Endothelial cell of umbilical vein (primary cell): ENCODE results near the gene UBD. TPM values are rescaled to one million over a fixed set of nuclear protein-coding genes. Genes with fewer than 3 reads are reported as not detected.

Source experiments
- BruUV-seq: library from RNA; stranded (reverse); fragments of 400-500 nt; replicated peaks from 2 replicates; lab custom pipeline; 2021; lab: Mats Ljungman, UMichigan
- CTCF ChIA-PET: fragments of 300-600, 350-600 bp; sonication (Branson Sonifier 250); formaldehyde crosslinking; loops from one replicate; lab custom pipeline; 2021; ENCODE audit warnings: antibody characterized with exemption, inconsistent platforms; lab: Charles Lee
- POLR2A ChIA-PET: fragments of 300-600, 350-600 bp; sonication (Branson Sonifier 250); formaldehyde crosslinking; loops from one replicate; lab custom pipeline; 2021; ENCODE audit warnings: antibody characterized with exemption, inconsistent platforms; lab: Charles Lee
- DNase-seq: peaks from one replicate; pipeline ENCODE4 v3.0.0-alpha.2; 2011; ENCODE audit warnings: low read depth, low spot score
- FAIRE-seq: peaks from 2 replicates; lab custom pipeline; 2011; peaks lifted over from hg19 to GRCh38; lab: Jason Lieb, UNC
- H2AFZ ChIP-seq: 2 replicates; pipeline ENCODE4 v1.6.0; 2012; ENCODE audit warnings: low read depth, low read length, control low read depth, inconsistent platforms
- H3K27ac ChIP-seq: 2 replicates; pipeline ENCODE4 v1.5.1; 2011; ENCODE audit warnings: low read depth, mild to moderate bottlenecking, control low read depth, low read length, moderate library complexity; ENCODE audit not compliant: insufficient read depth
- H3K27me3 ChIP-seq, 2 experiments: 2 replicates each; pipeline versions ENCODE4 v1.6.0 to v1.6.1; 2011; ENCODE audit warnings: low read length in 2 of 2, mixed read lengths in 1 of 2; ENCODE audit not compliant: control insufficient read depth in 2 of 2, insufficient read depth in 2 of 2
- H3K36me3 ChIP-seq, 2 experiments: 2 replicates in 1 of 2; 3 replicates in 1 of 2; pipeline ENCODE4 v1.5.1; 2011; ENCODE audit warnings: low read length in 2 of 2, mild to moderate bottlenecking in 1 of 2, moderate library complexity in 1 of 2; ENCODE audit not compliant: control insufficient read depth in 2 of 2, insufficient read depth in 2 of 2; ENCODE audit errors: extremely low read depth in 1 of 2
- H3K4me1 ChIP-seq: 3 replicates; pipeline ENCODE4 v1.5.1; 2011; ENCODE audit warnings: mild to moderate bottlenecking, low read length; ENCODE audit not compliant: control insufficient read depth, insufficient read depth; ENCODE audit errors: extremely low read depth
- H3K4me2 ChIP-seq: 2 replicates; pipeline ENCODE4 v1.6.1; 2011; ENCODE audit warnings: low read length, control low read depth, mixed read lengths; ENCODE audit not compliant: insufficient read depth
- H3K4me3 ChIP-seq, 3 experiments: fragments of 200-600 bp in 1 of 3; sonication (generic), shearing (Covaris generic) in 1 of 3; replicated peaks in 1 of 3; 2 replicates each; pipeline ENCODE4 v1.5.1; 2011 to 2016; ENCODE audit warnings: control low read depth in 3 of 3, low read length in 3 of 3, mild to moderate bottlenecking in 2 of 3, inconsistent platforms in 1 of 3, low read depth in 1 of 3, moderate library complexity in 1 of 3; ENCODE audit not compliant: insufficient read depth in 1 of 3
- H3K79me2 ChIP-seq: 2 replicates; pipeline ENCODE4 v1.6.0; 2012; ENCODE audit warnings: low read length, inconsistent platforms; ENCODE audit not compliant: control insufficient read depth, insufficient read depth
- H3K9ac ChIP-seq: replicated peaks from 2 replicates; pipeline ENCODE3; 2011; ENCODE audit warnings: low read length, control low read depth; ENCODE audit not compliant: insufficient read depth; ENCODE audit errors: extremely low read depth
- H3K9me1 ChIP-seq: replicated peaks from 3 replicates; pipeline ENCODE4 v1.6.0; 2011; ENCODE audit warnings: mild to moderate bottlenecking, low read length; ENCODE audit not compliant: control insufficient read depth, insufficient read depth; ENCODE audit errors: extremely low read depth
- H3K9me3 ChIP-seq: replicated peaks from 2 replicates; pipeline ENCODE4 v1.5.1; 2012; ENCODE audit warnings: low read length, inconsistent platforms; ENCODE audit not compliant: control insufficient read depth, insufficient read depth
- H4K20me1 ChIP-seq: replicated peaks from 2 replicates; pipeline ENCODE3; 2011; ENCODE audit warnings: mild to moderate bottlenecking, low read length; ENCODE audit not compliant: control insufficient read depth, insufficient read depth; ENCODE audit errors: extremely low read depth
- CTCF ChIP-seq, 2 donors: IDR thresholded peaks; 1 replicate in 1 of 2; 2 replicates in 1 of 2; pipeline ENCODE4 v1.5.1; 2011; ENCODE audit warnings: low read length in 2 of 2, mild to moderate bottlenecking in 2 of 2, moderate library complexity in 2 of 2, control low read depth in 1 of 2, inconsistent platforms in 1 of 2, low read depth in 1 of 2; ENCODE audit not compliant: insufficient read depth in 1 of 2; ENCODE audit errors: extremely low read depth in 1 of 2
- EZH2 ChIP-seq: IDR thresholded peaks from 2 replicates; pipeline ENCODE4 v1.6.1; 2012; ENCODE audit warnings: borderline replicate concordance, low read depth, mild to moderate bottlenecking, moderate library complexity, low read length, inconsistent platforms; ENCODE audit not compliant: severe bottlenecking
- FOS ChIP-seq: IDR thresholded peaks from 2 replicates; pipeline ENCODE4 v1.6.1; 2011; ENCODE audit warnings: mild to moderate bottlenecking, low read length, moderate library complexity, borderline replicate concordance; ENCODE audit not compliant: insufficient read depth
- GATA2 ChIP-seq: IDR thresholded peaks from 2 replicates; pipeline ENCODE4 v1.7.0; 2011; ENCODE audit warnings: low read depth, mild to moderate bottlenecking, moderate library complexity, mixed read lengths, low read length; ENCODE audit not compliant: insufficient read length, insufficient read depth
- JUN ChIP-seq: IDR thresholded peaks from 2 replicates; pipeline ENCODE4 v1.6.1; 2011; ENCODE audit warnings: borderline replicate concordance, low read depth; ENCODE audit not compliant: insufficient read length, insufficient read depth
- MYC ChIP-seq: IDR thresholded peaks from one replicate; pipeline ENCODE4 v1.6.1; 2011; ENCODE audit warnings: mild to moderate bottlenecking, low read depth, low read length
- POLR2A ChIP-seq: IDR thresholded peaks from 2 replicates; pipeline ENCODE4 v1.6.1; 2012; ENCODE audit warnings: low read depth, mild to moderate bottlenecking, control low read depth, low read length
- POLR2AphosphoS5 ChIP-seq: IDR thresholded peaks from 2 replicates; pipeline ENCODE4 v1.6.1; 2012; ENCODE audit warnings: low read depth, mild to moderate bottlenecking, control low read depth, low read length, moderate library complexity; ENCODE audit not compliant: insufficient read depth
- dilution Hi-C: fragments of 300-500 bp; cut with MboI; formaldehyde crosslinking; loops from one replicate; pipeline ENCODE4 v1.15.0; 2019; ENCODE audit warnings: low sequenced_read_pairs; ENCODE audit not compliant: extremely low pct_ligation_motif_present
- intact Hi-C: fragments of 100-400 bp; cut with micrococcal nuclease; formaldehyde crosslinking; loops from one replicate; pipeline ENCODE4 v1.10.0; 2022
- polyA plus RNA-seq, 4 experiments: library from polyadenylated mRNA; depleted of rRNA in 3 of 4; stranded (reverse) in 3 of 4; unstranded in 1 of 4; fragments of >200 nt; gene quantifications; 2 replicates each; pipeline versions ENCODE4 v1.2.1 to v1.2.3, GENCODE V29; 2011 to 2012; ENCODE audit warnings: missing spikeins in 1 of 4
- total RNA-seq: library from RNA; stranded (reverse); gene quantifications from 2 replicates; pipeline ENCODE4 v1.2.3, GENCODE V29; 2021

UBD gene
- total and polyA plus RNA-seq, 2 donors (not counting 3 experiments of a cell fraction or from before 2014, with no cell fraction given): 0.10 to 0.31 TPM

GRCh38 chr6:29509239-29509638 lies 50.3 kb downstream of the UBD start:
- no peaks in the 10 kb centered on the region for H3K4me1 ChIP-seq
- no peaks in the 10 kb centered on the region for H4K20me1 ChIP-seq
- dilution Hi-C loops: no loop called here
- no peak for TF ChIP-seq JUN
- TF ChIP-seq CTCF (IDR thresholded peaks at IDR 0.05; ENCODE audit: extremely low read depth in 1 of 2, insufficient read depth in 1 of 2, low read depth in 1 of 2, low read length in 2 of 2): no peak
- no peak for TF ChIP-seq EZH2
- no peak for TF ChIP-seq MYC
- TF ChIP-seq POLR2AphosphoS5: no peak
- TF ChIP-seq GATA2: no peak
- TF ChIP-seq FOS: no peak
- no peak for TF ChIP-seq POLR2A
- no peak overlapping the region for H3K9ac ChIP-seq
- DNase-seq (no peak), FAIRE-seq (no peak)
- POLR2A ChIA-PET: no interaction called here
- no peak overlapping the region for H3K27ac ChIP-seq
- no peaks in the 10 kb centered on the region for H3K9me1 ChIP-seq
- no peak overlapping the region for H2AFZ ChIP-seq
- H3K9me3 ChIP-seq: no peaks in the 10 kb centered on the region
- H3K36me3 ChIP-seq: no peaks in the 10 kb centered on the region
- CTCF ChIA-PET: no interaction called here
- BruUV-seq: no TSS peak
- intact Hi-C loops: no loop called here
- no peak overlapping the region for H3K4me3 ChIP-seq
- H3K27me3 ChIP-seq: no peaks in the 10 kb centered on the region
- H3K79me2 ChIP-seq: no peaks in the 10 kb centered on the region
- H3K4me2 ChIP-seq: no peak overlapping the region
